HepG2 (cell line): ENCODE results near the gene RNF13. TPM values are rescaled to one million over a fixed set of nuclear protein-coding genes. Genes with fewer than 3 reads are reported as not detected.

Experiments
- ATAC-seq: fragments of 200-7000 bp; cut with Tn5 transposase; 3 replicates; pipeline ENCODE4 v1.9.1; 2020; ENCODE audit warnings: mild to moderate bottlenecking, moderate library complexity
- BruUV-seq: library from RNA; stranded (reverse); fragments of 400-500 nt; replicated peaks from 2 replicates; lab custom pipeline; 2021; lab: Mats Ljungman, UMichigan
- CTCF ChIA-PET: fragments of 300-600 bp; formaldehyde crosslinking; extraction: SDS; loops from one replicate; lab custom pipeline; 2021; ENCODE audit warnings: low total read pairs, inconsistent platforms, low intra/inter-chr PET ratio; lab: Yijun Ruan, JAX
- POLR2A ChIA-PET: fragments of 350-600 bp; sonication (Branson Sonifier 250); formaldehyde crosslinking; loops from one replicate; lab custom pipeline; 2020; ENCODE audit warnings: antibody characterized with exemption, inconsistent platforms; lab: Yijun Ruan, JAX
- DNase-seq: peaks from one replicate; pipeline ENCODE4 v3.0.0-alpha.2; 2015; ENCODE audit warnings: low spot score
- FAIRE-seq: peaks from 3 replicates; lab custom pipeline; 2011; peaks lifted over from hg19 to GRCh38; lab: Jason Lieb, UNC
- H2AFZ ChIP-seq: one replicate; pipeline ENCODE4 v1.6.1; 2011; ENCODE audit warnings: low read length, inconsistent platforms
- H3K27ac ChIP-seq: fragments of 300-600 bp; 3 replicates; pipeline ENCODE4 v1.8.0; 2011; ENCODE audit warnings: mixed run types, mild to moderate bottlenecking, mixed read lengths, low read length, inconsistent platforms; ENCODE audit not compliant: insufficient read depth; ENCODE audit errors: extremely low read length
- H3K27me3 ChIP-seq, 2 experiments: fragments of 200-600 bp in 1 of 2; 2 replicates in 1 of 2; 3 replicates in 1 of 2; pipeline versions ENCODE4 v1.6.0 to v1.8.0; 2011; ENCODE audit warnings: low read length in 2 of 2, mild to moderate bottlenecking in 2 of 2, moderate library complexity in 2 of 2, inconsistent platforms in 1 of 2; ENCODE audit not compliant: insufficient read depth in 2 of 2, control insufficient read depth in 1 of 2
- H3K36me3 ChIP-seq, 2 experiments: fragments of 200-600 bp in 1 of 2; replicated peaks in 1 of 2; 2 replicates in 1 of 2; 3 replicates in 1 of 2; pipeline versions ENCODE4 v1.5.1 to v1.8.0; 2011; ENCODE audit warnings: low read length in 2 of 2, inconsistent platforms in 1 of 2; ENCODE audit not compliant: insufficient read depth in 2 of 2, control insufficient read depth in 1 of 2
- H3K4me1 ChIP-seq: 2 replicates; pipeline ENCODE4 v1.5.1; 2012; ENCODE audit warnings: low read length, inconsistent platforms; ENCODE audit not compliant: insufficient read depth
- H3K4me2 ChIP-seq: 2 replicates; pipeline ENCODE4 v1.6.0; 2011; ENCODE audit warnings: low read depth, low read length, inconsistent platforms
- H3K4me3 ChIP-seq, 3 experiments: fragments of 200-600 bp in 1 of 3; sonication (generic), shearing (Covaris generic) in 1 of 3; replicated peaks in 1 of 3; 2 replicates each; pipeline ENCODE4 v1.5.1; 2011 to 2016; ENCODE audit warnings: low read length in 3 of 3, inconsistent platforms in 2 of 3, low read depth in 2 of 3, mild to moderate bottlenecking in 2 of 3, control low read depth in 1 of 3, mixed read lengths in 1 of 3; ENCODE audit not compliant: insufficient read depth in 1 of 3
- H3K79me2 ChIP-seq: one replicate; pipeline ENCODE4 v1.6.1; 2011; ENCODE audit warnings: low read length, inconsistent platforms; ENCODE audit not compliant: insufficient read depth
- H3K9ac ChIP-seq: 2 replicates; pipeline ENCODE4 v1.6.0; 2011; ENCODE audit warnings: mild to moderate bottlenecking, low read depth, low read length, inconsistent platforms; ENCODE audit not compliant: insufficient read depth
- H3K9me3 ChIP-seq: 2 replicates; pipeline ENCODE4 v1.5.1; 2012; ENCODE audit warnings: mild to moderate bottlenecking, low read length
- H4K20me1 ChIP-seq: 2 replicates; pipeline ENCODE4 v1.6.0; 2011; ENCODE audit warnings: inconsistent platforms, mild to moderate bottlenecking, low read length, moderate library complexity; ENCODE audit not compliant: insufficient read depth
- DR1 ChIP-seq: sonication (generic); formaldehyde crosslinking; IDR thresholded peaks from 2 replicates; pipeline ENCODE4 v1.8.0; 2021; ENCODE audit warnings: mild to moderate bottlenecking, missing genetic modification reagents, inconsistent platforms
- EHMT2 ChIP-seq: fragments of 200-600 bp; sonication (generic); IDR thresholded peaks from 2 replicates; pipeline ENCODE4 v1.7.0; 2017; ENCODE audit warnings: antibody characterized with exemption, low read depth, low read length, borderline replicate concordance
- JARID2 ChIP-seq: sonication (generic); formaldehyde crosslinking; IDR thresholded peaks from 2 replicates; pipeline ENCODE4 v1.8.1; 2023; ENCODE audit warnings: missing genetic modification reagents, inconsistent platforms; ENCODE audit not compliant: insufficient replicate concordance
- KMT2B ChIP-seq: IDR thresholded peaks from 2 replicates; pipeline ENCODE4 v1.6.1; 2016; ENCODE audit warnings: missing genetic modification reagents, missing compliant biosample characterization
- MXD3 ChIP-seq: IDR thresholded peaks from 2 replicates; pipeline ENCODE4 v1.6.1; 2016; ENCODE audit warnings: mild to moderate bottlenecking, missing biosample characterization, missing genetic modification reagents
- NFIC ChIP-seq: IDR thresholded peaks from 2 replicates; pipeline ENCODE4 v1.6.1; 2012; ENCODE audit warnings: mild to moderate bottlenecking, low read length, inconsistent platforms
- ZBTB46 ChIP-seq: sonication (generic); formaldehyde crosslinking; IDR thresholded peaks from 2 replicates; pipeline ENCODE4 v1.4.0; 2020; ENCODE audit warnings: mild to moderate bottlenecking, missing genetic modification reagents, borderline replicate concordance
- ZFP91 ChIP-seq: sonication (generic); formaldehyde crosslinking; IDR thresholded peaks from 2 replicates; pipeline ENCODE4 v1.9.0; 2022; ENCODE audit warnings: missing genetic modification reagents, mild to moderate bottlenecking, borderline replicate concordance
- ZMYM3 ChIP-seq: sonication (generic); formaldehyde crosslinking; IDR thresholded peaks from 2 replicates; pipeline ENCODE4 v1.5.1; 2020; ENCODE audit warnings: mild to moderate bottlenecking, missing genetic modification reagents
- ZNF142 ChIP-seq: sonication (generic); formaldehyde crosslinking; IDR thresholded peaks from 2 replicates; pipeline ENCODE4 v1.4.0; 2020; ENCODE audit warnings: missing genetic modification reagents
- ZNF331 ChIP-seq: sonication (generic); formaldehyde crosslinking; IDR thresholded peaks from 2 replicates; pipeline ENCODE4 v1.4.0; 2020; ENCODE audit warnings: missing genetic modification reagents
- ZNF512 ChIP-seq: sonication (generic); formaldehyde crosslinking; IDR thresholded peaks from 2 replicates; pipeline ENCODE4 v1.4.0; 2020; ENCODE audit warnings: mild to moderate bottlenecking, missing genetic modification reagents
- ZNF614 ChIP-seq: IDR thresholded peaks from 2 replicates; pipeline ENCODE4 v1.6.1; 2018; ENCODE audit warnings: missing biosample characterization, missing genetic modification reagents, inconsistent platforms, borderline replicate concordance
- ZNF713 ChIP-seq: sonication (generic); formaldehyde crosslinking; IDR thresholded peaks from 2 replicates; pipeline ENCODE4 v1.4.0; 2020; ENCODE audit warnings: mild to moderate bottlenecking, missing genetic modification reagents
- in situ Hi-C: cut with HindIII; loops from 2 replicates; pipeline ENCODE4 v1.10.0; 2017; ENCODE audit warnings: low pct_unique_long_range_greater_than_20kb; ENCODE audit not compliant: extremely low pct_ligation_motif_present
- intact Hi-C: fragments of 100-400 bp; cut with micrococcal nuclease; formaldehyde crosslinking; loops from one replicate; pipeline ENCODE4 v1.10.0; 2022; ENCODE audit not compliant: unreplicated experiment
- polyA plus RNA-seq, 8 experiments: library from polyadenylated mRNA; depleted of rRNA in 3 of 8; stranded (reverse) in 7 of 8; unstranded in 1 of 8; fragments of >200 nt; fragmentation: Illumina TruSeq in 4 of 8; extraction: Trizol in 4 of 8; gene quantifications; 2 replicates each; pipeline versions ENCODE4 v1.2.1 to v1.2.3, GENCODE V29; 2011 to 2016; ENCODE audit warnings: low read depth in 4 of 8, missing spikeins in 1 of 8, mixed read lengths in 1 of 8; ENCODE audit not compliant: insufficient read depth in 1 of 8
- total RNA-seq, 5 experiments: library from RNA; depleted of rRNA; stranded (reverse); fragments of >200 nt; fragmentation: Illumina TruSeq; extraction: Trizol; gene quantifications; 2 replicates each; pipeline ENCODE4 v1.2.3, GENCODE V29; 2016; ENCODE audit warnings: low read depth in 1 of 5

Gene RNF13
- total and polyA plus RNA-seq, 2 of the 13 experiments (the other 11 are each of a cell fraction or from before 2014, with no cell fraction given) = 39.8 to 46.0 TPM

GRCh38 chr3:150000641-150001040 is 187.6 kb downstream of the RNF13 start:
- H3K4me3 ChIP-seq = no peak overlapping the region
- H3K9me3 ChIP-seq = no peaks in the 10 kb centered on the region
- DNase-seq (no peak), FAIRE-seq (no peak), ATAC-seq (no peak)
- H2AFZ ChIP-seq = no peak overlapping the region
- H4K20me1 ChIP-seq = no peaks in the 10 kb centered on the region
- H3K4me2 ChIP-seq = no peak overlapping the region
- POLR2A ChIA-PET = no interaction called here
- intact Hi-C loops = no loop called here
- BruUV-seq = no TSS peak
- H3K79me2 ChIP-seq = no peaks in the 10 kb centered on the region
- in situ Hi-C loops = no loop called here
- no peaks in the 10 kb centered on the region for H3K27me3 ChIP-seq
- H3K27ac ChIP-seq = no peak overlapping the region
- no peaks in the 10 kb centered on the region for H3K36me3 ChIP-seq
- no peaks in the 10 kb centered on the region for H3K4me1 ChIP-seq
- no peak overlapping the region for H3K9ac ChIP-seq
- CTCF ChIA-PET = no interaction called here
- TF ChIP-seq ZBTB46 (CRISPR knock-in tag) = no peak
- TF ChIP-seq JARID2 (CRISPR knock-in tag) = no peak
- no peak for TF ChIP-seq ZNF142 (CRISPR knock-in tag)
- no peak for TF ChIP-seq MXD3
- no peak for TF ChIP-seq NFIC
- no peak for TF ChIP-seq EHMT2
- TF ChIP-seq ZNF331 (CRISPR knock-in tag) = no peak
- TF ChIP-seq ZNF713 (CRISPR knock-in tag) = no peak
- TF ChIP-seq ZFP91 (CRISPR knock-in tag) = no peak
- no peak for TF ChIP-seq ZMYM3 (CRISPR knock-in tag)
- no peak for TF ChIP-seq DR1
- no peak for TF ChIP-seq ZNF614 (CRISPR knock-in tag)
- no peak for TF ChIP-seq KMT2B (CRISPR knock-in tag)
- no peak for TF ChIP-seq ZNF512 (CRISPR knock-in tag)
